ENCODE data around the gene TMEM140.
"Not testable (repeated sequence)": the region's sequence is repeated elsewhere in the genome, so short reads cannot be mapped to it uniquely, and the experiment has no call there.

TMEM140 gene

GRCh38 chr7:135197906-135198655, 50.2 kb downstream of the TMEM140 start:
- DNase-seq, result no peak

DNA sequence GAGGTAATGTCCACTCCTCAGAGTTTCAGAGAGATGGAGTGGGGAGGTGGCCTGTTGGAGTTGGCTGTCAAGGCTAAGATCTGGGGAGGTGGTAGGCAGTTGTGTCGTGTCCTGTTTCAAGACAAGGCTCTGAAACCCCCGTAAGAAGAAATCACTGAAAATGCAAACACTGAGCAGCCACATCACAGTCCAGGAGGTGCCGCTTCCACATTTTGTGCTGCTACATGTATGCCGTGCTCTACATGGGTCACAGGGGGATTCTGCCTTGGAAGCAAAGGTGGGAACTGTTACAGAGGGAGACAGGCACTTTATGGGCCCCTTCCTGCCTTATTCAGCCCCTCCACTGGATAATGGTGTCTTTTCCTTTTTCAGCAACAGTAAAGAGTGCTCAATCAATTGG, 51.6 kb downstream of the TMEM140 start:
- DNase-seq, result no peak

DNA sequence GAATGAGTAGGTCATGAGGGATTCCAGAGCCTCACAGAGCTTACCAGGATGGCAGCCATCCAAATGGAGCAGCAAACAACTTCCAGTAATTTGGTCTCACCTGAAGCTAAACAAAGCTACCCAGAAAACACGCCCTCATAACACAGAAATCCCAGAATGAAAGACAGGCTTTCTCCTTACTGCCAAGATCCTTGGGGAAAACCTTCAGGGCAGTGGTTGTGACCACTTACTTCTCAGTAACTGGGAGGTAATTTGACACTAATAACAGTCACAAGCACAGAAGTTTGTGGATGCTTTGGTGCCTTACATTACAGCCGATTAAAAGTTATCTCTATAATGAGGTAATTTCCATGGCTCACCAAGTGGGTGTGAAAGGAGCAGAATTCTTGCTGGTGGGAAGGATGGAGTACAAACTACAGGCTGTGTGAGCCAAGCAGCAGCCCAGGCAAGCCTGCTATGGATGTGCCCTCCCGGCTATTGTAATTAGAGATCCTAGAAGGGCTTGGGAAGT, 53.0 kb downstream of the TMEM140 start:
- no peak for DNase-seq

DNA sequence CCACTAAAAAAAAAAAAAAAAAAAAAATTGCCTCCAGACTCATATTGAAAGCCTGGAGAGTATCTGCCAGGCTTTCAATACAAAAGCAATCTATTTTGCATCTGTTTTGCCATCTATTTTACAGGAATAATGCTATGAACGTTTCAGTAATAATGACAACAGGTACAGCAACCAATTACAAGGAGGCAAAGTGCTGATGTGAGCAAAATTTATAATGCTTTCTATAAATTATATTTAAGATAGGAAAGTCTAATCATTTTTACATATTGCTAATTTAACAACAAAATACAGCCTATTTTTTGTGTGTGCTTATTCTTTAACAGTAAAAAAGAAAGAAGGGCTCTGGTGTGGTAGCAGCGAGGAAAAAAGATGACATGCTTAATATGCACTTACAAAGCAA, 53.5 kb downstream of the TMEM140 start:
- DNase-seq, result no peak

DNA sequence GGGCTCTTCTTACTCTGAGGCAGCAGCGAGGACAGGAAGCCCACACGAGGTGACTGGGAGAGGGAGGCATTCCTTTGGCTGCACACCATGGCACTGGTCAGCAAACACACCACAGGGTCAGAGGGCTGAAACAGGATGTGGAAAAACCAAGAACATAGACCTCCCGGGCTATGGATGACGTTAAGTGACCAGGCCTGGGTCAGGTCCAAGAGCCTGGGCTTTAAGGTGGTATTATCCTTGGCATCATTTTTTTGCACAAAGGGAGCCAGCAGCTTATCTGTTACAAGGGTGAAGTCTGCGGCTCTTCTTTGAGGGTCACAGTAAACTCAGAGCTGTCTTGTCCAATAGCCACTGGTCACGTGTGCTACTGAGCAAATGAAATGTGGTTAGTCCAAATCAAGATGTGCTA, 56.5 kb downstream of the TMEM140 start:
- DNase-seq, result no peak

DNA sequence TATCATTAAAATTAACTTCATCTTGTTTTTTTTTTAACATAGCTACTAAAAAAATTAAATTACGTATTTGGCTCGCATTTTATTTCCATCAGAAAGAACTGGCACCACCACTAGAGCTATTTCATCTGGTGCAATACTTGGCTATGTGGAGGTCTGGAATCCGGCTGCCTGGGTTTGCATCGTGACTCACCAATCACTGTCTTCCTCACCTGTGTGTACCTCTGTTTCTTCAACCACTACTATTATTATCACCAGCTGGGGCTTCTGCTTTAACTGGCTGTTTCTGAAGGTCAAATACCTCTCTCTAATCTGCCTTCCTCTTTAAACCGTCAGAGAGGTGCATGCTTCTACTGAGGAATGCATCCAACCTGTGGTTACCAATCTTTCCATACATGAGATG, 57.0 kb downstream of the TMEM140 start:
- no peak for DNase-seq

DNA sequence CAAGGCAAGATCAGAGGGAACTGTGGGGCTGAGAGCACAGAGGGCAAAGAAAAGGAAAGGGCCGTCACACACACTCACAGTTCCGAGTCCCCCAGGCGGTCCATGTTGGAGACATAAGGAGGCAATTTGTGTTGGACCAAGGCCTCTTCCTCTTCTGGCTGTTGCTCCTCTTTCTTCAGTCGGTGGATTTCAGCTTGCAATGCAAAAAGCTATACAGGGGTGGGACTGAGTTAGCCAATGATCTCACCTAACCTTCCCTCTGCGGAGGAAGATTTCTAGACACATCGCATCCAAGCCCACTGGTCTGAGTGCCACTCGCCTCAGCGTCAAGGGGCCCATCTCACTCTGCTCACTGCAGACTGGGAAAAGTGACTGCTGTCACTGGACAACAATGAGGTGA, 58.0 kb downstream of the TMEM140 start:
- no peak for DNase-seq

GRCh38 chr7:135206941-135207391, 59.1 kb downstream of the TMEM140 start:
- DNase-seq, result no peak

DNA sequence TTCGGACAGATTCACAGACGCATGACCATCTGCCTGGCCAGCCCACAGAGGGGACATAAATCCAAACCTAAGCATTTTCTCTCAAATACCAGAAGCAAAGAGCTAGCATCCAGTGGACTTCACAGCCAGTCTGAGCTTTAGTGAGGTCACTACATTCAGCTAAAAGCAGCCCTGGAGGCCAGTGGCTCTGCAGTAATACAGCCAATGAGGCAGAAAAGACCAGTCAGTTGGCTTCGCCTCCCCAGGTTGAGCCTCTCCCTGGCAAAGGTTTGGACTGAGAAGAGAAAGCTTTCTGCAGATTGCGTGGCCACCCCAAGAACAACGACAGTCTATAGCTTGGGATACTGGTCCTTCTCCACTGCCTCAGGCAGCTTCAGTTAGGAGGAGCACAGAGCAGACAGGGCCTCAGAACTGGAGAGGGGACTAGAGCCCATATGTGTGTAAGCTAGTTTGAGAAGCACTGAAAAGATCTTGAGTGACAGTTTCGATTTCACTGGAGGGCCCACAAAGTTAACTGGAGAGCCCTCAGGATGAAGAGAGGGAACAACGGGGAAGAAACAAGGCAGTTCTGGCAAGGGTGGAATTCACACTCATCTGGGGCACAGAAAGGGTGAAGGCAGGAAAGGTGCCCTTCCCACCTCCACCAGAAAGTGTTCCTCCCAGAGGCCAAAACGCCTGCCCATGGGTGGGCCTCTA, 59.7 kb downstream of the TMEM140 start:
- no peak for DNase-seq

GRCh38 chr7:135208102-135208793, 60.4 kb downstream of the TMEM140 start:
- no peak for DNase-seq

DNA sequence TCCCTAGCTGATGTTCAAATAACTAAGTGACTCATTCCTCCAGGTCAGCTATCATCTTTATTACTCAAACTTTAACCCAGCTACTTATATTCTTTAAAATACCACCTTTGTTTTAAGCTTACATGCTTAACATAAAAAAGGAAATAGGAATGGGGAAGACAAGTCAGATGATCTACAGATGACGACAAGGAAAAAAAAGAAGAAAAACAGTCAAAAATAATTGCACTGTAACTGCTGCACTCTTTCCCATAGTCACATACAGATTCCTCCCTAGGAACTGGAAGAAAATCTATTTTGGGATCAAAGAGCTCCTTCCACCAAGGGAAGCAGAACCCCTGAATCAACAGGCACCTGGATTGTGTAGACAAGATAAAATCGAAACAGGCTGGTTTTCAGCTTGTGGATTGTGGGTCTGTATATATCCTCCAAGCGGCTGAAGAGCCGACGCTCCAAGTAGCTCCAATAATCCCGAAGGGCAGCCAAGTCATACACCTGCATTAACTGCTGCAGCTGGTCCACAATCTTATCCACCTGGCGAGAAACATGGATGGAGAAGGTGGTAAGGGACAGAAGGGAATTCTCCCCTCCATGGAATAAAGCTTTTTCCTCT, 61.5 kb downstream of the TMEM140 start:
- DNase-seq, result no peak

DNA sequence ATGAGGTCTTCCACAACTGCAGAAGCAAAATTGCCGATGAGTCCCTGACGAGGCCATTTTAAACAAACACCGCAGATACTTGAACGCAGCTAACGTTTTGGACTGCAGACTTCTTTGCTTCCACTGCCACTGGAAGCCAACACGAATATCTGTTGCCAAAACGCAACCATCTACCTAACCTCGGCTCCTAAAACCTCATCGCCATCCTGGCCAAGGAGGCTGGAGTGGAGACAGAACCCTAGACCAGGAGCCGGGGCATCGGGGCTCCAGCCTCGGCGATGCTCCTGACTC, 63.0 kb downstream of the TMEM140 start:
- DNase-seq, result no peak

- peak; percentile 96 for DNase-seq
Observed at GRCh38 chr7:135211179-135211945, 63.5 kb downstream of the TMEM140 start, which contains the start of gene WDR91. Gene WDR91 (minus strand): TSS chr7:135211526. CDS start chr7:135211502, 24 bp downstream.

DNA sequence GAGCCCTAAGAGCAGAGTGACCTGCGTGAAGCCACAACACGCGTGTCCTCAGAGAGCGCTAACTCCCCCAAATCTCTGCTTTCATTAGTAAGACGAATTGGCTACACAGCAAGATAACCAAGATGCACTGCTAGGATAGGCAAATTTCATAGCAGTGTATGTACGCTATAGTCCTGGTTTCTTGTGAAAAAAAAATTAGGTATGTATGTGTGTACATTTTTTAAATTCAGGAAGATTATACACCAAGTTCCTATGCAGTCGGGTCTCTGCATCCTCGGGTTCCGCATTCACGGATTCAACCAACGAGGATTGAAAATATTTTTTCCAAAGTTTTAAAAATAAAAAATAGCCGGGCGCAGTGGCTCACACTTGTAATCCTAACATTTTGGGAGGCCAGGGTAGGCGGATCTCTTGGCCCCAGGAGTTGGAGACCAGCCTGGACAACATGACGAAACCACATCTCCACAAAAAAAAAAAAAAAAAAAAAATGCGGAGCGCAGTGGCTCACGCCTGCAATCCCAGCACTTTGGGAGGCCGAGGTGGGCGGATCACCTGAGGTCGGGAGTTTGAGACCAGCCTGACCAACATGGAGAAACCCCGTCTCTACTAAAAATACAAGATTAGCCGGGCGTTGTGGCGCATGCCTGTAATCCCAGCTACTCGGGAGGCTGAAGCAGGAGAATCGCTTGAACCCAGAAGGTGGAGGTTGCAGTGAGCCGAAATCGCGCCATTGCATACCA, 64.2 kb downstream of the TMEM140 start:
- not testable (repeated sequence) for DNase-seq

GRCh38 chr7:135213831-135214230, 66.0 kb downstream of the TMEM140 start:
- DNase-seq, result peak; percentile 31

DNA sequence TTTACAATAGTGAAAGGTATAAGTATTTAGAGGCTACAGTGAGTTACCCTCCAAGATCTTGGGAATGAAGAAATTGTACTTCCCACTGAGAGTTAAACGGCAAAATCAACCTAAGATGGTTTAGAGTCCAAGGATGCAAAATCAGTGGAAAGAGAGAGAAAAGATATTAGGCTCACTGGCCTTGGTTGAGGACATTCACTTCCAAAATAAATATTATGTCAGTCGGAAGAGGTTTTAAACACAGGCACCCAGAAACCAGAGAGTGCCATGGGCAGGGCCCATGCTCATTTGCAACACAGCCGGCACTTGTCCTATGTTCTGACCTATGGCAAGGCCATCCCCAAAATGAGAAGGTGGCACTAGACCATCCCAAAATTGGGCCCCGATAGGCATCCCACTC, 67.3 kb downstream of the TMEM140 start:
- no peak for DNase-seq

GRCh38 chr7:135215698-135216097, 67.8 kb downstream of the TMEM140 start:
- DNase-seq, result no peak

Data from NCI-H82 (cell line).